Upper lobe of left lung (tissue), 6 donors: Measurements from ENCODE around the gene PMPCA. TPM values are rescaled to one million over a fixed set of nuclear protein-coding genes. Genes with fewer than 3 reads are reported as not detected.
A peak's percentile ranks its signal among the peaks of the same experiment; 100 is the strongest.

Experiments used
- ATAC-seq, 2 donors: fragments of 200-7000 bp; cut with Tn5 transposase; one replicate each; pipeline ENCODE4 v1.9.1; 2022; ENCODE audit warnings: mild to moderate bottlenecking in 2 of 2, moderate library complexity in 2 of 2; ENCODE audit not compliant: low FRiP score in 2 of 2
- DNase-seq, 2 donors: peaks; one replicate each; pipeline ENCODE4 v3.0.0-alpha.2; 2019 to 2020
- H3K27ac ChIP-seq, 4 donors: fragments of 200-600 bp; sonication (generic); one replicate each; pipeline ENCODE4 v1.5.1; 2016 to 2019
- H3K27me3 ChIP-seq, 4 donors: fragments of 200-600 bp; sonication (generic); one replicate each; pipeline ENCODE4 v1.5.1; 2017 to 2019
- H3K36me3 ChIP-seq, 4 donors: fragments of 200-600 bp; sonication (generic); one replicate each; pipeline ENCODE4 v1.5.1; 2016 to 2019
- H3K4me1 ChIP-seq, 4 donors: fragments of 200-600 bp; sonication (generic); one replicate each; pipeline ENCODE4 v1.5.1; 2018 to 2019
- H3K4me3 ChIP-seq, 4 donors: fragments of 200-600 bp; sonication (generic); one replicate each; pipeline ENCODE4 v1.5.1; 2017 to 2019; ENCODE audit warnings: mild to moderate bottlenecking in 2 of 4, moderate library complexity in 1 of 4
- H3K9me3 ChIP-seq, 4 donors: fragments of 200-600 bp; sonication (generic); one replicate each; pipeline ENCODE4 v1.5.1; 2018 to 2019
- EP300 ChIP-seq, 4 donors: sonication (generic); formaldehyde crosslinking; IDR thresholded peaks; one replicate each; pipeline ENCODE4 v1.5.1; 2017; ENCODE audit warnings: antibody characterized with exemption in 4 of 4, control low read depth in 2 of 4
- POLR2A ChIP-seq, 4 donors: fragments of 450-650 bp; IDR thresholded peaks; one replicate each; pipeline ENCODE4 v1.5.1; 2016 to 2017; ENCODE audit warnings: antibody characterized with exemption in 4 of 4, mild to moderate bottlenecking in 2 of 4
- POLR2AphosphoS5 ChIP-seq, 2 donors: sonication (generic); formaldehyde crosslinking; IDR thresholded peaks; one replicate each; pipeline ENCODE4 v1.5.1; 2017; ENCODE audit warnings: antibody characterized with exemption in 2 of 2
- WGBS, 2 donors: methylation state at CpG; one replicate each; pipeline ENCODE4 v1.1.5; 2017 to 2018; 5-methylcytosine and 5-hydroxymethylcytosine counted together
- total RNA-seq, 6 donors: library from RNA; depleted of rRNA in 4 of 6; stranded (reverse); fragments of >200 nt in 4 of 6; gene quantifications; one replicate each; pipeline versions ENCODE4 v1.1.0 to v1.2.1, GENCODE V29; 2016 to 2021
- TF ChIP-seq, protein P1 (sequence below), 6 experiments: fragments of 450-650 bp in 4 of 6; fragments of 200-600 bp in 2 of 6; sonication (generic) in 2 of 6; IDR thresholded peaks; one replicate each; pipeline ENCODE4 v1.5.1; 2016 to 2019; ENCODE audit warnings: antibody characterized with exemption in 6 of 6
- donor health status: DM: no; HTN: no; CAD: no; lungs with moderate emphysema.
- donor health status: DM: no; HTN: yes; CAD: no; lungs with severe emphysema.

PMPCA gene
- total RNA-seq, 6 donors from 2014 or later, result 30.4 to 48.2 (median 41.0) TPM

DNA sequence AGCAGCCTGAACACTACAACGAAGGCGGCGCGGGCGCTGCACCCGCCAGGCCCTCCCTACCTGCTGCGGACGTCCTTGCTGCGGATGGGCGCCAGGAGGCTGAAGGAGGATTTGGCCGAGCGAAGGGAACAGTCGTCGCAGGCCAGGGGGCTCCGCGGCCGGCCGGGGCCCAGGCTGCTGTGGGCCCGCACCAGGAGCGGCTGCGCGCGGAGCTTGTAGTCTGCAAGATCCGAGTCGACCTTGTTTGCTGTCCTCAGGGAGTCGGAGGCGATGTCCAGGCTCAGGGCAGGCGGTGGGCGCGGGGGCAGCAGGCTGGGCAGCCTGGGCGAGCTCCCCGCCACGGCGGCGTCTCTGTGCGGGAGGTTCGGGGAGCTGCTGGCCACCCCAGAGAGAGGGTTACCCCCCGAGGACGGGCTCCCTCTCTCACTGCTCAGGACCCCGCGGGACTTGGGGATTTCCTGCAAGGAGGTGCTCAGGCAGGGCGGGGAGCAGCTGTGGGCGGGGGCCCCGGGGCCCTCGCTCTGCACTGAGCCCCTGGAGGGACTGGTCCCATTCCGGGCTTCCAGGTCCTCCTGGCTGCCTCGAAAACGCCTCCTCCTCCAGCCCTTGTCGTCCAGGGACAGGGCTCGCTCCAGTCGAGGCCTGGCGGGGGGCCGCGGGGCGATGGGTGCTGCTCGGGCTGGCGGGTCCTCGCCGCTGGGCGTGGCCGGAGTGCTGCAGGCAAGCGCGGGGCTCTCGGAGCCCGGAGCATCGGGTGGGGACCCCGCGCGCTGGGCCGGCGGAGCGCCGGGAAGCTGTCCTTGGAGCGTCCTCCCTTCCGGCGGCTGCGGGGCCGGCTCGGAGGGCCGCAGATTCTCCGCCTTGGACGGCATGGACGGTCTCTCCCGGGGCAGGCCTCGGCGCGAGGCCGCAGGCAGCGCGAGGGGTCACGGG is 28.4 kb downstream of the PMPCA start:
- Histone ChIP-seq H3K9me3 (no peaks in the 10 kb centered on the region), H3K27me3 (no peaks in the 10 kb centered on the region), H3K4me1 (peaks cover 25 to 40% (median 28%) of the 10 kb centered on the region in 4 donors), H3K4me3 (peak overlapping the region; percentile 63 to 100 (median 91)), H3K27ac (peak overlapping the region; percentile 75 to 86 (median 80)), H3K36me3 (peaks cover 7 to 39% (median 32%) of the 10 kb centered on the region in 4 donors)
- peak in 1 of 2 donors; percentile 60 for ATAC-seq
- peak; percentile 34 to 91 for DNase-seq
- WGBS, 2 donors, result 2 to 10% methylated on average over 2 to 34 of the region's 91 CpGs
- TF ChIP-seq, protein P1, sequence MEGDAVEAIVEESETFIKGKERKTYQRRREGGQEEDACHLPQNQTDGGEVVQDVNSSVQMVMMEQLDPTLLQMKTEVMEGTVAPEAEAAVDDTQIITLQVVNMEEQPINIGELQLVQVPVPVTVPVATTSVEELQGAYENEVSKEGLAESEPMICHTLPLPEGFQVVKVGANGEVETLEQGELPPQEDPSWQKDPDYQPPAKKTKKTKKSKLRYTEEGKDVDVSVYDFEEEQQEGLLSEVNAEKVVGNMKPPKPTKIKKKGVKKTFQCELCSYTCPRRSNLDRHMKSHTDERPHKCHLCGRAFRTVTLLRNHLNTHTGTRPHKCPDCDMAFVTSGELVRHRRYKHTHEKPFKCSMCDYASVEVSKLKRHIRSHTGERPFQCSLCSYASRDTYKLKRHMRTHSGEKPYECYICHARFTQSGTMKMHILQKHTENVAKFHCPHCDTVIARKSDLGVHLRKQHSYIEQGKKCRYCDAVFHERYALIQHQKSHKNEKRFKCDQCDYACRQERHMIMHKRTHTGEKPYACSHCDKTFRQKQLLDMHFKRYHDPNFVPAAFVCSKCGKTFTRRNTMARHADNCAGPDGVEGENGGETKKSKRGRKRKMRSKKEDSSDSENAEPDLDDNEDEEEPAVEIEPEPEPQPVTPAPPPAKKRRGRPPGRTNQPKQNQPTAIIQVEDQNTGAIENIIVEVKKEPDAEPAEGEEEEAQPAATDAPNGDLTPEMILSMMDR (IDR thresholded peaks at IDR 0.05), result peak in 1 of 6 experiments; percentile 4
- TF ChIP-seq EP300 (IDR thresholded peaks at IDR 0.05), result no peak

- Histone ChIP-seq H3K9me3 (no peaks in the 10 kb centered on the region), H3K27ac (peak within 1 kb of the TSS; percentile 75 to 86 (median 80)), H3K27me3 (no peaks in the 10 kb centered on the region), H3K4me3 (peak within 1 kb of the TSS; percentile 63 to 100 (median 91)), H3K4me1 (peaks cover 25 to 40% (median 28%) of the 10 kb centered on the region in 4 donors), H3K36me3 (peaks cover 11 to 49% (median 40%) of the 10 kb centered on the region in 4 donors)
- ATAC-seq (peak; percentile 84 to 95), DNase-seq (peak; percentile 69 to 98)
- TF ChIP-seq, protein P1 (IDR thresholded peaks at IDR 0.05), result peak; percentile 79 to 95 (median 89)
- TF ChIP-seq EP300 (IDR thresholded peaks at IDR 0.05) (no peak), POLR2A (IDR thresholded peaks at IDR 0.05) (peak in 1 of 4 donors; percentile 58), POLR2AphosphoS5 (IDR thresholded peaks at IDR 0.05) (no peak)
- WGBS, 2 donors, result 33 to 34% methylated on average over 9 to 19 of the region's 90 CpGs
Measured at GRCh38 chr9:136439481-136440408, 29.3 kb downstream of the PMPCA start, which contains the start of gene INPP5E. Gene INPP5E (minus strand): TSS chr9:136439845. CDS start chr9:136439419, 426 bp downstream.

- H3K4me1 ChIP-seq, result peaks cover 25 to 35% (median 28%) of the 10 kb centered on the region in 4 donors
- peaks cover 11 to 58% (median 53%) of the 10 kb centered on the region in 4 donors for H3K36me3 ChIP-seq
- TF ChIP-seq POLR2AphosphoS5 (IDR thresholded peaks at IDR 0.05), result no peak
- TF ChIP-seq EP300 (IDR thresholded peaks at IDR 0.05), result no peak
- TF ChIP-seq POLR2A (IDR thresholded peaks at IDR 0.05), result no peak
- TF ChIP-seq, protein P1 (IDR thresholded peaks at IDR 0.05), result no peak
- WGBS, 2 donors, result 90 to 93% methylated on average over 15 of the region's 15 CpGs
- H3K4me3 ChIP-seq, result no peak overlapping the region
- DNase-seq (no peak), ATAC-seq (no peak)
- no peaks in the 10 kb centered on the region for H3K9me3 ChIP-seq
- no peaks in the 10 kb centered on the region for H3K27me3 ChIP-seq
- no peak overlapping the region for H3K27ac ChIP-seq
Measured at GRCh38 chr9:136441191-136441680, 30.8 kb downstream of the PMPCA start.

GRCh38 chr9:136441681-136442245 is 31.3 kb downstream of the PMPCA start:
- DNase-seq, result no peak
- TF ChIP-seq EP300 (IDR thresholded peaks at IDR 0.05) (no peak), POLR2AphosphoS5 (IDR thresholded peaks at IDR 0.05) (no peak), POLR2A (IDR thresholded peaks at IDR 0.05) (no peak)
- TF ChIP-seq, protein P1 (IDR thresholded peaks at IDR 0.05), result no peak
- WGBS, 2 donors, result 83 to 94% methylated on average over 7 to 17 of the region's 17 CpGs
- no peaks in the 10 kb centered on the region for H3K27me3 ChIP-seq
- no peak overlapping the region for H3K27ac ChIP-seq
- H3K4me1 ChIP-seq, result peaks cover 21 to 30% (median 27%) of the 10 kb centered on the region in 4 donors
- no peaks in the 10 kb centered on the region for H3K9me3 ChIP-seq
- H3K4me3 ChIP-seq, result no peak overlapping the region
- ATAC-seq, result no peak
- H3K36me3 ChIP-seq, result peaks cover 14 to 64% (median 58%) of the 10 kb centered on the region in 4 donors
